Measurements from ENCODE around the gene XXYLT1.

GRCh38 chr3:195209083-195209846 is 61.7 kb downstream of the XXYLT1 start:
- TF ChIP-seq POLR2AphosphoS5 (IDR thresholded peaks at IDR 0.05) (no peak), CTCF (IDR thresholded peaks at IDR 0.05) (no peak), POLR2A (IDR thresholded peaks at IDR 0.05) (no peak)
